ENCODE results near the gene SLC9B2. TPM values are rescaled to one million over a fixed set of nuclear protein-coding genes. Genes with fewer than 3 reads are reported as not detected.

SLC9B2 gene
- total and polyA plus RNA-seq, 7 donors = 2.7 to 8.6 (median 4.2) TPM

- Histone ChIP-seq H3K9me3 (no peaks in the 10 kb centered on the region), H3K27me3 (ENCODE audit: insufficient read depth in 3 of 3, low read length in 2 of 3) (no peaks in the 10 kb centered on the region), H3K36me3 (ENCODE audit: insufficient read depth in 1 of 2, low read depth in 1 of 2) (peaks cover 0 to 10% of the 10 kb centered on the region in 2 donors), H3K4me3 (no peak overlapping the region), H3K27ac (no peak overlapping the region), H3K4me1 (no peaks in the 10 kb centered on the region)
- 91 to 96% (median 94%) methylated on average over 2 of the region's 2 CpGs for WGBS, 3 donors
- intact Hi-C loops (cut with DNase I) = loop anchor here in 1 of 2 donors (5.0 kb wide), 1 partner anchor 46 kb away; no protein-coding TSS in a partner anchor
- no peak for ATAC-seq
- no peak for DNase-seq
- TF ChIP-seq, protein P1, sequence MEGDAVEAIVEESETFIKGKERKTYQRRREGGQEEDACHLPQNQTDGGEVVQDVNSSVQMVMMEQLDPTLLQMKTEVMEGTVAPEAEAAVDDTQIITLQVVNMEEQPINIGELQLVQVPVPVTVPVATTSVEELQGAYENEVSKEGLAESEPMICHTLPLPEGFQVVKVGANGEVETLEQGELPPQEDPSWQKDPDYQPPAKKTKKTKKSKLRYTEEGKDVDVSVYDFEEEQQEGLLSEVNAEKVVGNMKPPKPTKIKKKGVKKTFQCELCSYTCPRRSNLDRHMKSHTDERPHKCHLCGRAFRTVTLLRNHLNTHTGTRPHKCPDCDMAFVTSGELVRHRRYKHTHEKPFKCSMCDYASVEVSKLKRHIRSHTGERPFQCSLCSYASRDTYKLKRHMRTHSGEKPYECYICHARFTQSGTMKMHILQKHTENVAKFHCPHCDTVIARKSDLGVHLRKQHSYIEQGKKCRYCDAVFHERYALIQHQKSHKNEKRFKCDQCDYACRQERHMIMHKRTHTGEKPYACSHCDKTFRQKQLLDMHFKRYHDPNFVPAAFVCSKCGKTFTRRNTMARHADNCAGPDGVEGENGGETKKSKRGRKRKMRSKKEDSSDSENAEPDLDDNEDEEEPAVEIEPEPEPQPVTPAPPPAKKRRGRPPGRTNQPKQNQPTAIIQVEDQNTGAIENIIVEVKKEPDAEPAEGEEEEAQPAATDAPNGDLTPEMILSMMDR (IDR thresholded peaks at IDR 0.05) = no peak
Observed at GRCh38 chr4:103067841-103068547, 8.6 kb downstream of the SLC9B2 start.

GRCh38 chr4:103060453-103061148 lies 16.0 kb downstream of the SLC9B2 start:
- DNase-seq (no peak), ATAC-seq (no peak)
- TF ChIP-seq, protein P1 (IDR thresholded peaks at IDR 0.05) = no peak
- Histone ChIP-seq H3K4me1 (no peaks in the 10 kb centered on the region), H3K9me3 (no peaks in the 10 kb centered on the region), H3K36me3 (ENCODE audit: insufficient read depth in 1 of 2, low read depth in 1 of 2) (peaks cover 0 to 5% of the 10 kb centered on the region in 2 donors), H3K4me3 (no peak overlapping the region), H3K27me3 (ENCODE audit: insufficient read depth in 3 of 3, low read length in 2 of 3) (no peaks in the 10 kb centered on the region), H3K27ac (no peak overlapping the region)
- intact Hi-C loops (cut with DNase I) = no loop called here
- WGBS, 3 donors = 96 to 99% (median 98%) methylated on average over 2 of the region's 2 CpGs

DNA sequence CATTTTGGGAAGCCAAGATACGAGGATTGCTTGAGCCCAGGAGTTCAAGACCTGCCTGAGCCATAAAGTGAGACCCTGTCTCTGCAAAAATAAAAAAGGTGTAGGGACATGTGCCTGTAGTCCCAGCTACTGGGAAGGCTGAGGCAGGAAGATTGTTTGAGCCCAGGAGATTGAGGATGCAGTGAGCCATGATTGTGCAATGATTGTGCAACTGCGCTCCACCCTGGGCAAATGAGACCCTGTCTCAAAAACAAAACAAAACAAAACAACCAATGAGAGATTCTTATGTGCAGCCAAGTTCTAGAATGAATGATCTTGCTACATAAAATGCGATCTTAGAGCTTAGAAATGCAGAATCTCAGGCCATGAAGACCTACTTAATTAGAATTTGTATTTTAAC lies 22.5 kb downstream of the SLC9B2 start:
- H3K4me1 ChIP-seq = no peaks in the 10 kb centered on the region
- intact Hi-C loops (cut with DNase I) = no loop called here
- DNase-seq (peak; percentile 29 to 60), ATAC-seq (no peak)
- TF ChIP-seq, protein P1 (IDR thresholded peaks at IDR 0.05) = no peak
- H3K36me3 ChIP-seq (ENCODE audit: insufficient read depth in 1 of 2, low read depth in 1 of 2) = peaks cover 0 to 14% of the 10 kb centered on the region in 2 donors
- no peak overlapping the region for H3K4me3 ChIP-seq
- no peaks in the 10 kb centered on the region for H3K9me3 ChIP-seq
- no peak overlapping the region for H3K27ac ChIP-seq
- no peaks in the 10 kb centered on the region for H3K27me3 ChIP-seq (ENCODE audit: insufficient read depth in 3 of 3, low read length in 2 of 3)
- WGBS, 3 donors = 92 to 96% (median 96%) methylated on average over 3 of the region's 3 CpGs

DNA sequence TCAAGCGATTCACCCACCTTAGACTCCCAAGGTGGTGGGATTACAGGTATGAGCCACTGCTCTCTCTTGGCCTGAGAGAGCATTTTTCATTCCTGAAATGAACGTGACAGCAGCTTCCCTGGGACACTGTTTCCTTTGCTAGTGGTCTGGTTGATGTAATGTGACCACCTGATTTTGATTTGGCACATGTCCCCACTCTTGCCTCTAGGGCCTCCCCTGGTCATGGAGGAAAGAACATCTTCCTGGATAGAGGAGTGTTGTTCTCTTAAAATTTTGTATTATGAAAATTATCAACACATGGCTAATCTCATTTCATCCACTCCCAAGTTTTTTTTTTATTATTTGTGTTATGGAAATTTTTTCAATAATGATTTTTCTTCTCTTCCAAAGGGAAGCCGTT lies 23.8 kb downstream of the SLC9B2 start:
- intact Hi-C loops (cut with DNase I) = no loop called here
- 71 to 81% (median 77%) methylated on average over 3 of the region's 3 CpGs for WGBS, 3 donors

More for the DNA sequence above, 23.8 kb downstream of the SLC9B2 start:
- H3K4me3 ChIP-seq = no peak overlapping the region
- H3K4me1 ChIP-seq = no peaks in the 10 kb centered on the region
- H3K27me3 ChIP-seq (ENCODE audit: insufficient read depth in 3 of 3, low read length in 2 of 3) = no peaks in the 10 kb centered on the region
- H3K27ac ChIP-seq = no peak overlapping the region
- no peak for DNase-seq
- H3K36me3 ChIP-seq (ENCODE audit: insufficient read depth in 1 of 2, low read depth in 1 of 2) = peaks cover 0 to 25% of the 10 kb centered on the region in 2 donors
- no peak for ATAC-seq
- TF ChIP-seq, protein P1 (IDR thresholded peaks at IDR 0.05) = no peak
- H3K9me3 ChIP-seq = no peaks in the 10 kb centered on the region

All from psoas muscle (tissue), 8 donors.